K562 (cell line): ENCODE results near the gene FHIT. TPM values are rescaled to one million over a fixed set of nuclear protein-coding genes. Genes with fewer than 3 reads are reported as not detected.

Experiments used
- ATAC-seq: fragments of 200-7000 bp; cut with Tn5 transposase; 3 replicates; pipeline ENCODE4 v1.9.1; 2020; ENCODE audit warnings: moderate library complexity
- BruUV-seq: library from RNA; stranded (reverse); fragments of 400-500 nt; replicated peaks from 2 replicates; lab custom pipeline; 2021; lab: Mats Ljungman, UMichigan
- CTCF ChIA-PET: fragments of 300-600 bp; formaldehyde crosslinking; extraction: SDS; loops from one replicate; lab custom pipeline; 2021; ENCODE audit warnings: low intra/inter-chr PET ratio; lab: Yijun Ruan, JAX
- POLR2A ChIA-PET: fragments of 300-600, 350-650 bp; sonication (Branson Sonifier 250); formaldehyde crosslinking; extraction: SDS; loops from one replicate; lab custom pipeline; 2021; ENCODE audit warnings: antibody characterized with exemption, inconsistent platforms; lab: Yijun Ruan, JAX
- DNase-seq, 4 experiments: peaks; one replicate each; pipeline versions ENCODE4 v3.0.0 to v3.0.0-alpha.2; 2011 to 2018; ENCODE audit warnings: low spot score in 3 of 4, mixed read lengths in 3 of 4; ENCODE audit errors: extremely low read depth in 1 of 4
- FAIRE-seq: peaks from 2 replicates; lab custom pipeline; 2011; peaks lifted over from hg19 to GRCh38; lab: Jason Lieb, UNC
- H2AFZ ChIP-seq: 2 replicates; pipeline ENCODE4 v1.6.0; 2011; ENCODE audit warnings: low read depth, low read length, control low read depth, inconsistent platforms
- H3K27ac ChIP-seq: fragments of 200-600 bp; 3 replicates; pipeline ENCODE4 v1.8.0; 2011; ENCODE audit warnings: low read depth, mild to moderate bottlenecking, control low read depth, inconsistent platforms, low read length, moderate library complexity, mixed read lengths; ENCODE audit errors: extremely low read depth
- H3K27me3 ChIP-seq, 2 experiments: fragments of 300-600 bp in 1 of 2; 2 replicates in 1 of 2; 3 replicates in 1 of 2; pipeline versions ENCODE4 v1.6.0 to v1.8.0; 2011; ENCODE audit warnings: inconsistent platforms in 2 of 2, low read length in 2 of 2, mild to moderate bottlenecking in 1 of 2, mixed read lengths in 1 of 2, moderate library complexity in 1 of 2; ENCODE audit not compliant: control insufficient read depth in 2 of 2, insufficient read depth in 2 of 2
- H3K36me3 ChIP-seq: fragments of 300-600 bp; 3 replicates; pipeline ENCODE4 v1.8.0; 2011; ENCODE audit warnings: mild to moderate bottlenecking, low read length, inconsistent platforms; ENCODE audit not compliant: control insufficient read depth, insufficient read depth
- H3K4me1 ChIP-seq, 2 experiments: fragments of 200-600 bp in 1 of 2; replicated peaks in 1 of 2; 2 replicates in 1 of 2; 3 replicates in 1 of 2; pipeline versions ENCODE4 v1.5.1 to v1.8.0; 2011; ENCODE audit warnings: inconsistent platforms in 2 of 2, low read length in 2 of 2, mild to moderate bottlenecking in 1 of 2, mixed read lengths in 1 of 2, moderate library complexity in 1 of 2; ENCODE audit not compliant: control insufficient read depth in 2 of 2, insufficient read depth in 2 of 2
- H3K4me2 ChIP-seq: 2 replicates; pipeline ENCODE4 v1.6.1; 2011; ENCODE audit warnings: low read length, control low read depth, inconsistent platforms, mixed read lengths; ENCODE audit not compliant: insufficient read depth
- H3K4me3 ChIP-seq: fragments of 200-600 bp; sonication (generic), shearing (Covaris generic); 2 replicates; pipeline ENCODE4 v1.5.1; 2016; ENCODE audit warnings: control low read depth, inconsistent platforms
- H3K79me2 ChIP-seq: fragments of 200-600 bp; 3 replicates; pipeline ENCODE4 v1.8.0; 2011; ENCODE audit warnings: low read length, inconsistent platforms; ENCODE audit not compliant: control insufficient read depth, insufficient read depth
- H3K9ac ChIP-seq, 2 experiments: 2 replicates each; pipeline versions ENCODE4 v1.6.0 to v1.6.1; 2011; ENCODE audit warnings: low read depth in 2 of 2, low read length in 2 of 2, control low read depth in 1 of 2, inconsistent platforms in 1 of 2, mild to moderate bottlenecking in 1 of 2, mixed read lengths in 1 of 2; ENCODE audit not compliant: insufficient read depth in 1 of 2
- H3K9me1 ChIP-seq: one replicate; pipeline ENCODE4 v1.6.0; 2011; ENCODE audit warnings: inconsistent platforms, mild to moderate bottlenecking, low read length, moderate library complexity; ENCODE audit not compliant: control insufficient read depth, insufficient read depth
- H3K9me3 ChIP-seq: replicated peaks from 2 replicates; pipeline ENCODE4 v1.5.1; 2011; ENCODE audit warnings: low read depth, low read length, inconsistent platforms; ENCODE audit not compliant: control insufficient read depth, insufficient read depth
- H4K20me1 ChIP-seq: replicated peaks from 2 replicates; pipeline ENCODE4 v1.6.1; 2011; ENCODE audit warnings: low read length, inconsistent platforms, mixed read lengths; ENCODE audit not compliant: control insufficient read depth, insufficient read depth
- CEBPG ChIP-seq, 3 experiments: fragments of 200-800 bp in 1 of 3; sonication (Bioruptor generic) in 1 of 3; sonication (generic) in 1 of 3; formaldehyde crosslinking in 1 of 3; IDR thresholded peaks in 2 of 3; conservative IDR thresholded peaks in 1 of 3; 2 replicates each; pipeline versions ENCODE4 v1.6.1 to v1.8.0; 2016 to 2022; ENCODE audit warnings: missing compliant biosample characterization in 2 of 3, missing genetic modification characterization in 2 of 3, mild to moderate bottlenecking in 1 of 3, missing genetic modification reagents in 1 of 3
- EP400 ChIP-seq: fragments of 450-650 bp; IDR thresholded peaks from 2 replicates; pipeline ENCODE4 v1.6.1; 2017; ENCODE audit warnings: antibody characterized with exemption, mild to moderate bottlenecking, moderate library complexity
- GABPA ChIP-seq: fragments of 200-800 bp; sonication (Bioruptor generic); conservative IDR thresholded peaks from 2 replicates; pipeline ENCODE4 v1.6.1; 2016; ENCODE audit warnings: low read depth, missing genetic modification characterization, missing compliant biosample characterization
- MAFK ChIP-seq: IDR thresholded peaks from 2 replicates; pipeline ENCODE4 v1.6.1; 2011; ENCODE audit warnings: low read length, improper control_type of control experiment
- RUNX1 ChIP-seq: sonication (generic); IDR thresholded peaks from 2 replicates; pipeline ENCODE4 v1.6.1; 2016; ENCODE audit warnings: antibody characterized with exemption, low read depth
- SMAD4 ChIP-seq: fragments of 250-450 bp; sonication (Bioruptor Pico); conservative IDR thresholded peaks from 2 replicates; pipeline ENCODE4 v1.8.0; 2021; ENCODE audit warnings: inconsistent platforms, mild to moderate bottlenecking, moderate library complexity
- XRCC3 ChIP-seq: fragments of 450-650 bp; IDR thresholded peaks from 2 replicates; pipeline ENCODE4 v1.6.1; 2017; ENCODE audit warnings: mild to moderate bottlenecking, moderate library complexity
- ZC3H11A ChIP-seq: IDR thresholded peaks from 2 replicates; pipeline ENCODE4 v1.6.1; 2012; ENCODE audit warnings: low read depth, low read length, improper control_type of control experiment
- ZNF274 ChIP-seq: IDR thresholded peaks from 2 replicates; pipeline ENCODE4 v1.6.1; 2011; ENCODE audit warnings: low read depth, mild to moderate bottlenecking, low read length, moderate library complexity, borderline replicate concordance
- ZNF282 ChIP-seq: sonication (generic); formaldehyde crosslinking; IDR thresholded peaks from 2 replicates; pipeline ENCODE4 v1.8.1; 2023; ENCODE audit warnings: missing genetic modification reagents
- WGBS: fragments of 100-300 bp; shearing (Covaris generic); methylation state at CpG from one replicate; pipeline ENCODE4 v1.1.6; 2016; ENCODE audit warnings: low coverage, mixed read lengths; ENCODE audit not compliant: insufficient coverage; ENCODE audit errors: missing lambda C conversion rate; 5-methylcytosine and 5-hydroxymethylcytosine counted together
- in situ Hi-C: fragments of 300-500 bp; cut with MboI; formaldehyde crosslinking; loops from 4 replicates; pipeline ENCODE4 v1.15.0; 2018; ENCODE audit warnings: inconsistent platforms, mixed read lengths
- intact Hi-C: fragments of 100-400 bp; cut with micrococcal nuclease; formaldehyde crosslinking; loops from 2 replicates; pipeline ENCODE4 v1.14.2; 2022
- polyA plus RNA-seq, 8 experiments: library from polyadenylated mRNA; depleted of rRNA in 4 of 8; stranded (reverse) in 5 of 8; unstranded in 3 of 8; fragments of >200 nt; fragmentation: Nextera tagmentation in 2 of 8; fragmentation: Illumina TruSeq in 1 of 8; extraction: Ambion mirVana in 2 of 8; extraction: Trizol in 1 of 8; gene quantifications; 2 replicates each; pipeline versions ENCODE4 v1.2.1 to v1.2.3, GENCODE V29; 2011 to 2014; ENCODE audit warnings: inconsistent platforms in 1 of 8, missing spikeins in 1 of 8
- total RNA-seq, 7 experiments: library from RNA; depleted of rRNA in 6 of 7; stranded (reverse); fragments of >200 nt in 6 of 7; fragmentation: Illumina TruSeq in 2 of 7; extraction: Trizol in 2 of 7; gene quantifications; 2 replicates each; pipeline versions ENCODE4 v1.2.1 to v1.2.3, GENCODE V29; 2011 to 2021; ENCODE audit warnings: low replicate concordance in 1 of 7
- TF ChIP-seq, protein P1 (sequence below): sonication (generic); formaldehyde crosslinking; IDR thresholded peaks from 2 replicates; pipeline ENCODE4 v1.8.1; 2023; ENCODE audit warnings: mild to moderate bottlenecking, missing genetic modification reagents
- TF ChIP-seq, protein P2 (sequence below): fragments of 450-650 bp; IDR thresholded peaks from 2 replicates; pipeline ENCODE4 v1.6.1; 2016

The FHIT gene
- total and polyA plus RNA-seq, 9 of the 15 experiments (the other 6 are each of a cell fraction or from before 2014, with no cell fraction given): 1.7 to 9.1 (median 4.3) TPM

- H3K79me2 ChIP-seq: no peaks in the 10 kb centered on the region
- DNase-seq (no peak), ATAC-seq (no peak), FAIRE-seq (no peak)
- no peaks in the 10 kb centered on the region for H3K9me1 ChIP-seq
- no peaks in the 10 kb centered on the region for H3K36me3 ChIP-seq
- H3K4me1 ChIP-seq: peaks cover 0 to 9% of the 10 kb centered on the region in 2 experiments; a peak in 2 of 5 replicates
- H3K27ac ChIP-seq: no peak overlapping the region
- intact Hi-C loops: no loop called here
- no peak overlapping the region for H2AFZ ChIP-seq
- no peak overlapping the region for H3K4me3 ChIP-seq
- in situ Hi-C loops: no loop called here
- H4K20me1 ChIP-seq: no peaks in the 10 kb centered on the region
- WGBS: 26% methylated on average over 6 of the region's 6 CpGs
- ChIA-PET POLR2A (no interaction called here), CTCF (no interaction called here)
- H3K27me3 ChIP-seq: no peaks in the 10 kb centered on the region
- no TSS peak for BruUV-seq
- H3K4me2 ChIP-seq: no peak overlapping the region
- H3K9me3 ChIP-seq: no peaks in the 10 kb centered on the region
- no peak overlapping the region for H3K9ac ChIP-seq
- TF ChIP-seq, protein P1, sequence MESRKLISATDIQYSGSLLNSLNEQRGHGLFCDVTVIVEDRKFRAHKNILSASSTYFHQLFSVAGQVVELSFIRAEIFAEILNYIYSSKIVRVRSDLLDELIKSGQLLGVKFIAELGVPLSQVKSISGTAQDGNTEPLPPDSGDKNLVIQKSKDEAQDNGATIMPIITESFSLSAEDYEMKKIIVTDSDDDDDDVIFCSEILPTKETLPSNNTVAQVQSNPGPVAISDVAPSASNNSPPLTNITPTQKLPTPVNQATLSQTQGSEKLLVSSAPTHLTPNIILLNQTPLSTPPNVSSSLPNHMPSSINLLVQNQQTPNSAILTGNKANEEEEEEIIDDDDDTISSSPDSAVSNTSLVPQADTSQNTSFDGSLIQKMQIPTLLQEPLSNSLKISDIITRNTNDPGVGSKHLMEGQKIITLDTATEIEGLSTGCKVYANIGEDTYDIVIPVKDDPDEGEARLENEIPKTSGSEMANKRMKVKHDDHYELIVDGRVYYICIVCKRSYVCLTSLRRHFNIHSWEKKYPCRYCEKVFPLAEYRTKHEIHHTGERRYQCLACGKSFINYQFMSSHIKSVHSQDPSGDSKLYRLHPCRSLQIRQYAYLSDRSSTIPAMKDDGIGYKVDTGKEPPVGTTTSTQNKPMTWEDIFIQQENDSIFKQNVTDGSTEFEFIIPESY (CRISPR knock-in tag): no peak
- TF ChIP-seq ZNF274: no peak
These were observed 921.1 kb downstream of the FHIT start for GRCh38 chr3:60330107-60330506.

- Histone ChIP-seq H3K36me3 (no peaks in the 10 kb centered on the region), H3K27me3 (no peaks in the 10 kb centered on the region; a peak in 1 of 5 replicates), H3K4me2 (0 out of 2 replicates have a peak overlapping the region, but pooled peaks have one; percentile 0), H3K4me3 (no peak overlapping the region), H4K20me1 (no peaks in the 10 kb centered on the region), H3K27ac (no peak overlapping the region), H3K79me2 (no peaks in the 10 kb centered on the region), H3K9ac (no peak overlapping the region), H3K9me1 (no peaks in the 10 kb centered on the region), H3K4me1 (peaks cover 0 to 5% of the 10 kb centered on the region in 2 experiments; a peak in 3 of 5 replicates), H3K9me3 (no peaks in the 10 kb centered on the region), H2AFZ (peak overlapping the region; percentile 54; the same call in 1 of the 2 replicates)
- in situ Hi-C loops (no loop called here), intact Hi-C loops (no loop called here)
- DNase-seq (no peak), FAIRE-seq (no peak), ATAC-seq (no peak)
- WGBS: 40% methylated on average over 5 of the region's 5 CpGs
- BruUV-seq: no TSS peak
- CTCF ChIA-PET: no interaction called here
- POLR2A ChIA-PET: no interaction called here
- TF ChIP-seq RUNX1: no peak
- 0 out of 2 replicates have a peak, but pooled peaks have one; percentile 35 for TF ChIP-seq SMAD4
- TF ChIP-seq ZC3H11A: no peak
- TF ChIP-seq, protein P2, sequence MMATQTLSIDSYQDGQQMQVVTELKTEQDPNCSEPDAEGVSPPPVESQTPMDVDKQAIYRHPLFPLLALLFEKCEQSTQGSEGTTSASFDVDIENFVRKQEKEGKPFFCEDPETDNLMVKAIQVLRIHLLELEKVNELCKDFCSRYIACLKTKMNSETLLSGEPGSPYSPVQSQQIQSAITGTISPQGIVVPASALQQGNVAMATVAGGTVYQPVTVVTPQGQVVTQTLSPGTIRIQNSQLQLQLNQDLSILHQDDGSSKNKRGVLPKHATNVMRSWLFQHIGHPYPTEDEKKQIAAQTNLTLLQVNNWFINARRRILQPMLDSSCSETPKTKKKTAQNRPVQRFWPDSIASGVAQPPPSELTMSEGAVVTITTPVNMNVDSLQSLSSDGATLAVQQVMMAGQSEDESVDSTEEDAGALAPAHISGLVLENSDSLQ: peak; percentile 12; the same call in 1 of the 2 replicates
- TF ChIP-seq ZNF282 (CRISPR knock-in tag): no peak
- TF ChIP-seq GABPA (tag): peak; percentile 58
- TF ChIP-seq EP400: 0 out of 2 replicates have a peak, but pooled peaks have one; percentile 16
- TF ChIP-seq XRCC3: no peak
- TF ChIP-seq MAFK: peak; percentile 15; the same call in 1 of the 2 replicates
- no peak for TF ChIP-seq CEBPG (CRISPR knock-in tag; IDR thresholded peaks at IDR 0.05)
- TF ChIP-seq CEBPG (tag; conservative IDR thresholded peaks at IDR 0.05 in 1 of 2, IDR thresholded peaks at IDR 0.05 in 1 of 2): no peak
These were observed 925.6 kb downstream of the FHIT start for GRCh38 chr3:60325610-60326170.
